GM12892 (cell line): ENCODE data around the gene XPNPEP2.
"Not testable (repeated sequence)": the region's sequence is repeated elsewhere in the genome, so short reads cannot be mapped to it uniquely, and the experiment has no call there.

ENCODE experiments used
- POLR2A ChIP-seq: IDR thresholded peaks from 2 replicates; pipeline ENCODE4 v1.6.1; 2011; ENCODE audit warnings: low read depth, low read length, control low read depth
- POLR2AphosphoS5 ChIP-seq: IDR thresholded peaks from 2 replicates; pipeline ENCODE4 v1.6.1; 2011; ENCODE audit warnings: low read depth, low read length, control low read depth

GRCh38 chrX:129742759-129743152, 4.0 kb downstream of the XPNPEP2 start:
- TF ChIP-seq POLR2A, POLR2AphosphoS5: not testable (repeated sequence)
